Right lobe of liver (tissue), 4 donors: ENCODE data around the gene ACVR2B.
"Not testable (repeated sequence)": the region's sequence is repeated elsewhere in the genome, so short reads cannot be mapped to it uniquely, and the experiment has no call there.

ENCODE experiments used
- POLR2A ChIP-seq: fragments of 450-650 bp; IDR thresholded peaks from one replicate; pipeline ENCODE4 v1.6.1; 2017; ENCODE audit warnings: antibody characterized with exemption, mild to moderate bottlenecking
- TF ChIP-seq, protein P1 (sequence below), 4 donors: fragments of 200-600 bp in 3 of 4; fragments of 450-650 bp in 1 of 4; IDR thresholded peaks; one replicate each; pipeline versions ENCODE4 v1.5.1 to v1.8.0; 2016 to 2022; ENCODE audit warnings: antibody characterized with exemption in 4 of 4, mild to moderate bottlenecking in 2 of 4
- donor health status: DM: no; HTN: no; CAD: no.
- donor health status: DM: no; HTN: no; CAD: no.
- donor health status: DM: no; HTN: yes; CAD: no.

DNA sequence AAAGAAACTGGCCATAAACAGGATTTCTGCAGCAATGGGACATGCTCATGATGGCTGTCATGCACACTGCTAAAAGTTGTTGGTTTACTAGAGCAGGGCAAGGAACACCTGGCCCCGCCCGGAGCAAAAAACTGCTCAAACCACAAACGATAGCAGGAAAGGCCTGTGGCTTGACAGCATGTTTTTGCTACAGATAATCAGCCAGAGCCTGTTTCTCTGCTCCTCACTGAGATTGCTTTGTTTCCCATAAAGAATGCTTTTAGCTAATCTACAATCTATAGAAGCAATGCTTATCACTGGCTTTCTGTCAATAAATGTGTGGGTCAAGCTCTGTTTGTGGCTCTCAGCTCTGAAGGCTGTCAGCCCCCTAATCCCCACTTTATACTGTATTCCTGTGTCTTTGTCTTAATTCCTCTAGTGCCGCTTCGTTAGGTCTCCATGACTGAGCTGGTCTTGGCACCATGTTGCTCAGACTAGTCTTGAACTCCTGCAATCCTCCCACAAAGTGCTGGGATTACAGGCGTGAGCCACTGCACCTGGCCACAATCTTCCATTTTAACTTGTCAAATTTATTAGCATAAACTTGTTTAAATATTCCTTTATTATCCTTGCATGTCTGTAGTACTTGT lies 26.8 kb upstream of the ACVR2B start:
- TF ChIP-seq, protein P1, sequence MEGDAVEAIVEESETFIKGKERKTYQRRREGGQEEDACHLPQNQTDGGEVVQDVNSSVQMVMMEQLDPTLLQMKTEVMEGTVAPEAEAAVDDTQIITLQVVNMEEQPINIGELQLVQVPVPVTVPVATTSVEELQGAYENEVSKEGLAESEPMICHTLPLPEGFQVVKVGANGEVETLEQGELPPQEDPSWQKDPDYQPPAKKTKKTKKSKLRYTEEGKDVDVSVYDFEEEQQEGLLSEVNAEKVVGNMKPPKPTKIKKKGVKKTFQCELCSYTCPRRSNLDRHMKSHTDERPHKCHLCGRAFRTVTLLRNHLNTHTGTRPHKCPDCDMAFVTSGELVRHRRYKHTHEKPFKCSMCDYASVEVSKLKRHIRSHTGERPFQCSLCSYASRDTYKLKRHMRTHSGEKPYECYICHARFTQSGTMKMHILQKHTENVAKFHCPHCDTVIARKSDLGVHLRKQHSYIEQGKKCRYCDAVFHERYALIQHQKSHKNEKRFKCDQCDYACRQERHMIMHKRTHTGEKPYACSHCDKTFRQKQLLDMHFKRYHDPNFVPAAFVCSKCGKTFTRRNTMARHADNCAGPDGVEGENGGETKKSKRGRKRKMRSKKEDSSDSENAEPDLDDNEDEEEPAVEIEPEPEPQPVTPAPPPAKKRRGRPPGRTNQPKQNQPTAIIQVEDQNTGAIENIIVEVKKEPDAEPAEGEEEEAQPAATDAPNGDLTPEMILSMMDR (IDR thresholded peaks at IDR 0.05) = not testable (repeated sequence)
- TF ChIP-seq POLR2A = not testable (repeated sequence)
